Transverse colon (tissue), 4 donors: ENCODE measurements around the gene LRP5. TPM values are rescaled to one million over a fixed set of nuclear protein-coding genes. Genes with fewer than 3 reads are reported as not detected.
A peak's percentile ranks its signal among the peaks of the same experiment; 100 is the strongest.

Experiments used
- DNase-seq: peaks from one replicate; pipeline ENCODE4 v3.0.0-alpha.2; 2019
- H3K27ac ChIP-seq, 4 donors: fragments of 200-600 bp; sonication (generic); 2 replicates each; pipeline ENCODE4 v1.5.1; 2016 to 2018; ENCODE audit warnings: inconsistent platforms in 4 of 4
- H3K27me3 ChIP-seq: fragments of 200-600 bp; sonication (generic); 2 replicates; pipeline ENCODE4 v1.5.1; 2017; ENCODE audit warnings: inconsistent platforms
- H3K36me3 ChIP-seq, 4 donors: fragments of 200-600 bp; sonication (generic); 2 replicates each; pipeline ENCODE4 v1.5.1; 2017 to 2019; ENCODE audit warnings: inconsistent platforms in 4 of 4
- H3K4me1 ChIP-seq, 4 donors: fragments of 200-600 bp; sonication (generic); 2 replicates each; pipeline ENCODE4 v1.5.1; 2017 to 2020; ENCODE audit warnings: inconsistent platforms in 4 of 4
- H3K4me3 ChIP-seq, 4 donors: fragments of 200-600 bp; sonication (generic); 1 replicate in 1 of 4; 2 replicates in 3 of 4; pipeline versions ENCODE4 v1.5.1 to v1.6.1; 2017 to 2019; ENCODE audit warnings: inconsistent platforms in 4 of 4
- H3K9me3 ChIP-seq, 2 donors: fragments of 200-600 bp; sonication (generic); 2 replicates each; pipeline ENCODE4 v1.5.1; 2017 to 2019; ENCODE audit warnings: inconsistent platforms in 2 of 2
- CTCF ChIP-seq, 5 experiments: fragments of 200-600 bp in 3 of 5; fragments of 450-650 bp in 2 of 5; sonication (generic) in 3 of 5; IDR thresholded peaks; 1 replicate in 2 of 5; 2 replicates in 3 of 5; pipeline ENCODE4 v1.5.1; 2016 to 2017; ENCODE audit warnings: antibody characterized with exemption in 5 of 5, inconsistent platforms in 3 of 5, mild to moderate bottlenecking in 2 of 5, moderate library complexity in 1 of 5
- EP300 ChIP-seq: sonication (generic); formaldehyde crosslinking; IDR thresholded peaks from one replicate; pipeline ENCODE4 v1.6.1; 2017; ENCODE audit warnings: antibody characterized with exemption, low read depth
- POLR2A ChIP-seq: fragments of 450-650 bp; IDR thresholded peaks from one replicate; pipeline ENCODE4 v1.6.1; 2016; ENCODE audit warnings: antibody characterized with exemption, mild to moderate bottlenecking, moderate library complexity
- POLR2AphosphoS5 ChIP-seq, 3 donors: sonication (generic); formaldehyde crosslinking; IDR thresholded peaks; one replicate each; pipeline ENCODE4 v1.6.1; 2016; ENCODE audit warnings: antibody characterized with exemption in 3 of 3
- WGBS, 2 donors: methylation state at CpG; one replicate each; pipeline ENCODE4 v1.1.5; 2018; ENCODE audit warnings: low coverage in 1 of 2; 5-methylcytosine and 5-hydroxymethylcytosine counted together
- in situ Hi-C, 4 donors: fragments of 200-750 bp; cut with MboI; loops; one replicate each; pipeline versions ENCODE4 v1.15.0 to v1.15.1; 2017; ENCODE audit warnings: low sequenced_read_pairs in 3 of 4, low pct_ligation_motif_present in 1 of 4, low pct_unique_long_range_greater_than_20kb in 1 of 4
- intact Hi-C: fragments of 100-400 bp; cut with DNase I; formaldehyde crosslinking; loops from one replicate; pipeline ENCODE4 v1.15.1; 2023; ENCODE audit warnings: low total_unique reads
- total RNA-seq, 4 donors: library from RNA; depleted of rRNA; stranded (reverse); fragments of >200 nt; gene quantifications; one replicate each; pipeline ENCODE4 v1.1.0, GENCODE V29; 2016

The LRP5 gene
- total RNA-seq, 4 donors from 2014 or later, result 72.6 to 138 (median 82.3) TPM

- intact Hi-C loops, result no loop called here
- Histone ChIP-seq H3K27me3 (no peaks in the 10 kb centered on the region), H3K27ac (peak overlapping the region; percentile 72 to 89 (median 86)), H3K9me3 (no peaks in the 10 kb centered on the region), H3K36me3 (peaks cover 0 to 10% (median 0%) of the 10 kb centered on the region in 4 donors), H3K4me1 (peaks cover 19 to 27% (median 21%) of the 10 kb centered on the region in 4 donors), H3K4me3 (no peak overlapping the region)
- in situ Hi-C loops, result no loop called here
- peak; percentile 89 for DNase-seq
- WGBS, 2 donors, result 50% methylated on average over 20 of the region's 27 CpGs; no CpG with 5 or more reads in 1 of the 2 donors
- no peak for TF ChIP-seq POLR2A
- TF ChIP-seq POLR2AphosphoS5 (IDR thresholded peaks at IDR 0.05), result peak; percentile 33 to 46 (median 41)
Observed at GRCh38 chr11:68354148-68354872, 41.9 kb downstream of the LRP5 start.

- Histone ChIP-seq H3K4me3 (no peak overlapping the region), H3K4me1 (peaks cover 19 to 27% (median 21%) of the 10 kb centered on the region in 4 donors), H3K27me3 (no peaks in the 10 kb centered on the region), H3K27ac (peak overlapping the region; percentile 72 to 89 (median 86)), H3K9me3 (no peaks in the 10 kb centered on the region), H3K36me3 (peaks cover 0 to 12% (median 0%) of the 10 kb centered on the region in 4 donors)
- in situ Hi-C loops, result no loop called here
- TF ChIP-seq POLR2AphosphoS5 (IDR thresholded peaks at IDR 0.05) (no peak), EP300 (no peak), CTCF (IDR thresholded peaks at IDR 0.05) (no peak), POLR2A (no peak)
- no peak for DNase-seq
- intact Hi-C loops, result no loop called here
- WGBS, 2 donors, result 88% methylated on average over 7 of the region's 7 CpGs; no CpG with 5 or more reads in 1 of the 2 donors
Observed at GRCh38 chr11:68355471-68355870, 43.1 kb downstream of the LRP5 start.

GRCh38 chr11:68357568-68357967, 45.2 kb downstream of the LRP5 start:
- Histone ChIP-seq H3K9me3 (no peaks in the 10 kb centered on the region), H3K27me3 (no peaks in the 10 kb centered on the region), H3K4me1 (peaks cover 19 to 27% (median 21%) of the 10 kb centered on the region in 4 donors), H3K36me3 (peaks cover 0 to 12% (median 0%) of the 10 kb centered on the region in 4 donors), H3K4me3 (no peak overlapping the region), H3K27ac (no peak overlapping the region)
- DNase-seq, result no peak
- TF ChIP-seq POLR2A (no peak), POLR2AphosphoS5 (IDR thresholded peaks at IDR 0.05) (no peak), EP300 (no peak), CTCF (IDR thresholded peaks at IDR 0.05) (no peak)
- in situ Hi-C loops, result no loop called here
- 95 to 100% methylated on average over 3 to 14 of the region's 14 CpGs for WGBS, 2 donors
- intact Hi-C loops, result no loop called here

GRCh38 chr11:68358416-68358815, 46.0 kb downstream of the LRP5 start:
- intact Hi-C loops, result no loop called here
- 27 to 79% methylated on average over 2 to 6 of the region's 6 CpGs for WGBS, 2 donors
- Histone ChIP-seq H3K4me3 (no peak overlapping the region), H3K27ac (no peak overlapping the region), H3K9me3 (no peaks in the 10 kb centered on the region), H3K36me3 (peaks cover 0 to 12% (median 0%) of the 10 kb centered on the region in 4 donors), H3K27me3 (no peaks in the 10 kb centered on the region), H3K4me1 (peaks cover 15 to 22% (median 19%) of the 10 kb centered on the region in 4 donors)
- in situ Hi-C loops, result no loop called here
- no peak for TF ChIP-seq POLR2AphosphoS5 (IDR thresholded peaks at IDR 0.05)
- TF ChIP-seq EP300, result no peak
- TF ChIP-seq POLR2A, result no peak
- no peak for DNase-seq

- in situ Hi-C loops, result no loop called here
- no peak for DNase-seq
- WGBS, 2 donors, result 92 to 95% methylated on average over 2 to 8 of the region's 8 CpGs
- H3K27ac ChIP-seq, result peak overlapping the region in 1 of 4 donors; percentile 55
- H3K36me3 ChIP-seq, result peaks cover 0 to 12% (median 0%) of the 10 kb centered on the region in 4 donors
- TF ChIP-seq POLR2AphosphoS5 (IDR thresholded peaks at IDR 0.05) (no peak), CTCF (IDR thresholded peaks at IDR 0.05) (no peak)
- H3K9me3 ChIP-seq, result no peaks in the 10 kb centered on the region
- H3K4me1 ChIP-seq, result peaks cover 0 to 6% (median 0%) of the 10 kb centered on the region in 4 donors
- intact Hi-C loops, result no loop called here
- no peak overlapping the region for H3K4me3 ChIP-seq
- no peaks in the 10 kb centered on the region for H3K27me3 ChIP-seq
Observed at GRCh38 chr11:68361702-68362101, 49.3 kb downstream of the LRP5 start.
